NB4 (cell line): ENCODE measurements around the gene SFXN5.

Experiments used
- DNase-seq: peaks from one replicate; pipeline ENCODE4 v3.0.0; 2010; ENCODE audit warnings: low read depth
- H3K4me3 ChIP-seq: one replicate; pipeline ENCODE4 v1.5.1; 2011; ENCODE audit warnings: mild to moderate bottlenecking, low read depth, low read length, moderate library complexity
- CTCF ChIP-seq: IDR thresholded peaks from one replicate; pipeline ENCODE4 v1.5.1; 2012; ENCODE audit warnings: low read depth, low read length
- MYC ChIP-seq: IDR thresholded peaks from 2 replicates; pipeline ENCODE4 v1.6.1; 2011; ENCODE audit warnings: low read depth, low read length
- POLR2A ChIP-seq: IDR thresholded peaks from 2 replicates; pipeline ENCODE4 v1.6.1; 2011; ENCODE audit warnings: mild to moderate bottlenecking; ENCODE audit not compliant: insufficient read length; ENCODE audit errors: extremely low read depth
- TF ChIP-seq, protein P1 (sequence below): IDR thresholded peaks from 2 replicates; pipeline ENCODE4 v1.6.1; 2011; ENCODE audit warnings: low read depth, low read length

SFXN5 gene

DNA sequence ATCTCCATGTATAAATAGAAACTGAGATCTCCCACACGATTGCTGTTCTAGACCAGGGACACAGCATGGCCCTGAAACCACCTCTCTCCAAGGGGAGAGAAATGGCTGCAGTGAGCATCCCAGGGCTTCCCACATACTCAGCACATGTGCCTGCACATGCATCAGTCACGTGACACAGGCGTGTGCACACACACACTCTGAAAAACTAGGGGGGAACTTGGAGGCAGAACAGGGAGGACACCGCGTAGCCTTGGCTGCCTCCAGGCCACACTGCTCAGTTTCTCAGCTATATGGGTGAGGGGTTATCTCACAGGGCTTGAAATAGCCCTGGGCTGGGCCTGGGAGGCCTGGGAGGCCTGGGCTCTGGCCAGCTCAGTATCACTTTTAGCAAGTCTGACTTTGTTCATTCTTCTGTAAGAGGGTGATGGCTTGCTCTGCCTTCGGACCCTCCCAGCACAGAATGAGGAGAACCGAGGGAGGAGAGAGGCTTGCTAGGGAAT is 87.3 kb downstream of the SFXN5 start:
- no peak overlapping the region for H3K4me3 ChIP-seq
- no peak for DNase-seq
- no peak for TF ChIP-seq POLR2A

GRCh38 chr2:72983500-72984161 is 87.9 kb downstream of the SFXN5 start:
- H3K4me3 ChIP-seq = no peak overlapping the region
- no peak for DNase-seq
- TF ChIP-seq, protein P1, sequence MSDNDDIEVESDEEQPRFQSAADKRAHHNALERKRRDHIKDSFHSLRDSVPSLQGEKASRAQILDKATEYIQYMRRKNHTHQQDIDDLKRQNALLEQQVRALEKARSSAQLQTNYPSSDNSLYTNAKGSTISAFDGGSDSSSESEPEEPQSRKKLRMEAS = no peak
- TF ChIP-seq POLR2A = no peak
- TF ChIP-seq MYC = no peak

DNA sequence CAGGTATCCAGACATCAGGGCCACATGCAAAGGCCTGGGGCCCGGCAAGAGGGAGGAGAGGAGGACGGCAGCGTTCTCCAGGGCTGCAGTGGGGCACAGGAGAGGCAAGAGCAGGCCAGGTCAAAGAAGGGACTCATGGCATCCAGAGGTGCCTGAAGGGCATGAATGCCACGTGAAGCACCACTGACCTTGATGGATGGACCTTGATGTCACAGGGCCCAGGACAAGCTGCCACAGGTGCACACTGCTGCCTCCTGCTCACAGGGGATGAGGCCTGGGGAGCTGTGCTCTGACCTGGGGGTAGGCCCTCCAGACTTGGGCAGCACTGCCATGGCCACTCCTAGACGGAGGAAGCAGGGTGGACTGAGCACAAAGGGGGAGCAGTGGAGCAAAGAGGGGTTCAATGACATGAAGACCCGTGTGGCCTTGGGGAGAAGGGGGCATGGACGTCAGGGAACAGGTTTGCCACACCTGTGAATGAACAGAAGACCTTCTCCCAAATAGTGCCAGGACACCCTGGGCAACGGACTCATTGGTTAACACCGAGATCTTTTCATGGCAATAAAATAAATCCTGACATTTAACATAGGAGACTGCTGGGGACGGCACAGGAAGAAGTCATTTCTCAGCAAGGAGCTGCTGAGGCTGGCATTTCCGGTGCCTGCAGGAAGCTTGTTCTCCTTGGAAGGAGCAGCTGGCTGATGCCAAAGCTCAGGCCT is 88.6 kb downstream of the SFXN5 start:
- no peak overlapping the region for H3K4me3 ChIP-seq
- TF ChIP-seq MYC (no peak), POLR2A (no peak), CTCF (no peak)
- TF ChIP-seq, protein P1 = no peak
- DNase-seq = no peak

GRCh38 chr2:72982219-72982618 is 89.3 kb downstream of the SFXN5 start:
- TF ChIP-seq MYC (no peak), POLR2A (no peak), CTCF (no peak)
- TF ChIP-seq, protein P1 = no peak
- DNase-seq = no peak
- H3K4me3 ChIP-seq = no peak overlapping the region

GRCh38 chr2:72981536-72981935 is 90.0 kb downstream of the SFXN5 start:
- no peak for DNase-seq
- TF ChIP-seq CTCF = no peak
- TF ChIP-seq, protein P1 = no peak
- no peak for TF ChIP-seq MYC
- no peak for TF ChIP-seq POLR2A
- no peak overlapping the region for H3K4me3 ChIP-seq

DNA sequence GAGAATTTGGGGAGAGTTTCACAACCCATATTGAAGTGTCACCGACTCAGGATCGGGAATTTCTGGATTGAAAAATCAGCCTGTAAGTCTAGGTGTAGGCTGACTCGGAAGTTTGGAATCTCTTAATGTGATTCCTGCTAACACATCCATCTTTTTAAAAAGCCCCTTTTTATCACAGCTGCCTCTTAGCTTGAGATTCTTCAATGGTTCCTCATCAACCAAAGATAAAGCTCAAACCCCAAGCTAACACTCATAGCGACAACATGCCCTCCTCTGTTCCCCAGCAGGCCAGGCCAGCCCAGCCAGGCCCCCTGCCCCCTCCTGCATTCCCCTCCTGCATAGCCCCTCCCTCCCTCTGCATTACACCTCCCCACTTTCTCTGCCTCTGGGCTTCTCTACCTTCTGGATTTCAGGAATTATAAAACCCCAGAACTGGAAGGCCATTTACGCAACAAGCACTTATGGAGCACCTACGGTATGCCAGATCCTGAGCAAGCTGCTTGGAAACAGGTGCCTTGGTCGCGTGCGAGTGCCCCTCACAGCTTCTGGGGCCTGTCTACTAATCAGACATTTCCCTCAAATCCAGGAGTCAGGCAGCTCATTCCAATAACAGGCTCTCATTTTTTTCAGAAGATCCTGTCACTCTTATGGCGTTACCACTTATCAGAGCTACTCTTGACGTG is 90.8 kb downstream of the SFXN5 start:
- no peak overlapping the region for H3K4me3 ChIP-seq
- TF ChIP-seq, protein P1 = no peak
- TF ChIP-seq CTCF (no peak), MYC (no peak), POLR2A (no peak)
- DNase-seq = no peak

DNA sequence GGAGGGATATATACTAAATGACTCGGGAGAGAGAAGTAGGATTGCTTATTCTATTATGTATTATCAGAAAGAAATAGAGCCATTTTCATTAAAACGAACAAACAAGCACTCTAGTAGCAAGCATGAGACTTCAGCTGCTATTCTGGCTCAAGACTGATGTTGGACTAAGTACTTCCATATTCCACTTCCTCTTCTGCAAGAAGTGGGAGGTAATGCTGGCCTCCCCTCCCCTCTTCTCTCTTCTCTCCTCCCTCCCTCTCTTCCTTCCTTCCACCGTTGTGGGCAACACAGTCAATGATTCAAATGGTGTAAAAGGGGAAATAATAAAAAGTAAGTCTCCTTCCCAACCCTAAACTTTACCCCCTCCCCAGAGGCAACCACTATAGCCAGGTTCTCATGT is 91.6 kb downstream of the SFXN5 start:
- TF ChIP-seq, protein P1 = no peak
- TF ChIP-seq POLR2A (no peak), MYC (no peak), CTCF (no peak)
- H3K4me3 ChIP-seq = no peak overlapping the region
- DNase-seq = peak; percentile 93
